Mesendoderm (in vitro differentiated cells): ENCODE measurements around the gene GALK2.

Experiments used
- DNase-seq: peaks from one replicate; pipeline ENCODE4 v3.0.0; 2013
- H2AK5ac ChIP-seq: 2 replicates; pipeline ENCODE4 v1.6.1; 2013; ENCODE audit warnings: low read length, inconsistent platforms
- H2BK120ac ChIP-seq: 2 replicates; pipeline ENCODE4 v1.6.1; 2013; ENCODE audit warnings: low read depth, mild to moderate bottlenecking, low read length, moderate library complexity, mixed read lengths
- H2BK15ac ChIP-seq: replicated peaks from 2 replicates; pipeline ENCODE4 v1.6.1; 2013; ENCODE audit warnings: low read depth, mild to moderate bottlenecking, moderate library complexity
- H2BK5ac ChIP-seq: 2 replicates; pipeline ENCODE4 v1.6.1; 2013; ENCODE audit warnings: low read length, inconsistent platforms
- H3K18ac ChIP-seq: 2 replicates; pipeline ENCODE4 v1.6.1; 2013; ENCODE audit warnings: mild to moderate bottlenecking, low read length, mixed read lengths
- H3K23ac ChIP-seq: one replicate; pipeline ENCODE4 v1.6.1; 2013; ENCODE audit warnings: low read length
- H3K27ac ChIP-seq: 2 replicates; pipeline ENCODE4 v1.5.1; 2013; ENCODE audit warnings: low read depth, mild to moderate bottlenecking, inconsistent platforms, low read length, moderate library complexity
- H3K27me3 ChIP-seq: 2 replicates; pipeline ENCODE4 v1.6.1; 2013; ENCODE audit warnings: low read length, control low read depth, mild to moderate bottlenecking, inconsistent platforms; ENCODE audit not compliant: insufficient read depth, poor library complexity
- H3K36me3 ChIP-seq: 2 replicates; pipeline ENCODE4 v1.6.1; 2013; ENCODE audit warnings: low read length, inconsistent platforms; ENCODE audit not compliant: control insufficient read depth, insufficient read depth
- H3K4ac ChIP-seq: one replicate; pipeline ENCODE4 v1.6.1; 2013; ENCODE audit warnings: low read depth, mild to moderate bottlenecking, low read length, moderate library complexity
- H3K4me1 ChIP-seq: 2 replicates; pipeline ENCODE4 v1.6.1; 2013; ENCODE audit warnings: low read depth, low read length, inconsistent platforms; ENCODE audit not compliant: control insufficient read depth
- H3K4me2 ChIP-seq: 2 replicates; pipeline ENCODE4 v1.6.1; 2013; ENCODE audit warnings: low read length
- H3K4me3 ChIP-seq: 2 replicates; pipeline ENCODE4 v1.5.1; 2013; ENCODE audit warnings: mild to moderate bottlenecking, low read length
- H3K56ac ChIP-seq: one replicate; pipeline ENCODE4 v1.6.1; 2013; ENCODE audit warnings: low read length
- H3K79me1 ChIP-seq: 2 replicates; pipeline ENCODE4 v1.6.1; 2013; ENCODE audit warnings: low read length, inconsistent platforms
- H3K79me2 ChIP-seq: 2 replicates; pipeline ENCODE4 v1.6.1; 2013; ENCODE audit warnings: mild to moderate bottlenecking, low read length; ENCODE audit not compliant: control insufficient read depth, insufficient read depth
- H3K9ac ChIP-seq: 2 replicates; pipeline ENCODE4 v1.6.1; 2013; ENCODE audit warnings: low read length, inconsistent platforms
- H4K5ac ChIP-seq: one replicate; pipeline ENCODE4 v1.6.1; 2013; ENCODE audit warnings: low read length
- H4K8ac ChIP-seq: one replicate; pipeline ENCODE4 v1.6.1; 2013; ENCODE audit warnings: low read depth, mild to moderate bottlenecking, control low read depth, low read length, moderate library complexity
- WGBS: extraction: QIAGEN DNeasy Blood & Tissue Kit; methylation state at CpG from one replicate; pipeline ENCODE4 v1.1.7; 2013; ENCODE audit warnings: low lambda C conversion rate, missing lambda C conversion rate; ENCODE audit not compliant: insufficient coverage; ENCODE audit errors: extremely low coverage; 5-methylcytosine and 5-hydroxymethylcytosine counted together

GALK2 gene

GRCh38 chr15:49288391-49288790 lies 118.3 kb downstream of the GALK2 start:
- H2BK5ac ChIP-seq: no peak overlapping the region
- DNase-seq: no peak
- no peak overlapping the region for H3K9ac ChIP-seq
- H3K4ac ChIP-seq: no peak overlapping the region
- H3K23ac ChIP-seq: no peak overlapping the region
- no peak overlapping the region for H3K4me3 ChIP-seq
- H3K56ac ChIP-seq: no peak overlapping the region
- WGBS: no CpG with 5 or more reads among the region's 2 CpGs
- H3K79me2 ChIP-seq: no peaks in the 10 kb centered on the region
- no peak overlapping the region for H4K5ac ChIP-seq
- H2BK15ac ChIP-seq: no peak overlapping the region
- H3K27me3 ChIP-seq: no peaks in the 10 kb centered on the region
- no peaks in the 10 kb centered on the region for H3K36me3 ChIP-seq
- H2BK120ac ChIP-seq: no peak overlapping the region
- H3K4me2 ChIP-seq: no peak overlapping the region
- no peak overlapping the region for H4K8ac ChIP-seq
- no peaks in the 10 kb centered on the region for H3K4me1 ChIP-seq
- H3K18ac ChIP-seq: no peak overlapping the region
- no peak overlapping the region for H3K27ac ChIP-seq
- H3K79me1 ChIP-seq: no peaks in the 10 kb centered on the region
- no peak overlapping the region for H2AK5ac ChIP-seq

- no peak overlapping the region for H2BK120ac ChIP-seq
- no peak overlapping the region for H3K4me2 ChIP-seq
- H3K27me3 ChIP-seq: no peaks in the 10 kb centered on the region
- no peaks in the 10 kb centered on the region for H3K79me1 ChIP-seq
- no peak overlapping the region for H2BK15ac ChIP-seq
- no peak overlapping the region for H3K23ac ChIP-seq
- H3K4ac ChIP-seq: no peak overlapping the region
- no peak for DNase-seq
- H3K4me3 ChIP-seq: no peak overlapping the region
- no peak overlapping the region for H3K9ac ChIP-seq
- no peak overlapping the region for H2BK5ac ChIP-seq
- no peak overlapping the region for H3K18ac ChIP-seq
- no peaks in the 10 kb centered on the region for H3K36me3 ChIP-seq
- no peak overlapping the region for H3K27ac ChIP-seq
- no peak overlapping the region for H4K5ac ChIP-seq
- H4K8ac ChIP-seq: no peak overlapping the region
- H2AK5ac ChIP-seq: no peak overlapping the region
- no peaks in the 10 kb centered on the region for H3K79me2 ChIP-seq
- no peak overlapping the region for H3K56ac ChIP-seq
- no peaks in the 10 kb centered on the region for H3K4me1 ChIP-seq
- WGBS: no CpG with 5 or more reads among the region's 1 CpG
These were observed 120.1 kb downstream of the GALK2 start for GRCh38 chr15:49290191-49290590.

GRCh38 chr15:49293941-49294340 lies 123.9 kb downstream of the GALK2 start:
- H3K23ac ChIP-seq: no peak overlapping the region
- no peak overlapping the region for H4K8ac ChIP-seq
- H3K79me2 ChIP-seq: no peaks in the 10 kb centered on the region
- no peaks in the 10 kb centered on the region for H3K4me1 ChIP-seq
- no peaks in the 10 kb centered on the region for H3K27me3 ChIP-seq
- H3K4me2 ChIP-seq: no peak overlapping the region
- no peak overlapping the region for H3K9ac ChIP-seq
- no peak overlapping the region for H3K4ac ChIP-seq
- no peak overlapping the region for H3K27ac ChIP-seq
- H2BK5ac ChIP-seq: no peak overlapping the region
- H3K18ac ChIP-seq: no peak overlapping the region
- H4K5ac ChIP-seq: no peak overlapping the region
- no peaks in the 10 kb centered on the region for H3K36me3 ChIP-seq
- no peak overlapping the region for H2AK5ac ChIP-seq
- H3K56ac ChIP-seq: no peak overlapping the region
- H2BK15ac ChIP-seq: no peak overlapping the region
- H2BK120ac ChIP-seq: no peak overlapping the region
- H3K79me1 ChIP-seq: no peaks in the 10 kb centered on the region
- no peak for DNase-seq
- no peak overlapping the region for H3K4me3 ChIP-seq

- H3K4me2 ChIP-seq: no peak overlapping the region
- H4K5ac ChIP-seq: no peak overlapping the region
- H4K8ac ChIP-seq: no peak overlapping the region
- no peak overlapping the region for H3K4ac ChIP-seq
- H2BK120ac ChIP-seq: no peak overlapping the region
- no peak overlapping the region for H3K4me3 ChIP-seq
- H3K27me3 ChIP-seq: no peaks in the 10 kb centered on the region
- no peak overlapping the region for H2BK15ac ChIP-seq
- no peak overlapping the region for H2AK5ac ChIP-seq
- no peaks in the 10 kb centered on the region for H3K4me1 ChIP-seq
- no peaks in the 10 kb centered on the region for H3K79me2 ChIP-seq
- H3K79me1 ChIP-seq: no peaks in the 10 kb centered on the region
- H2BK5ac ChIP-seq: no peak overlapping the region
- no peak overlapping the region for H3K56ac ChIP-seq
- no CpG with 5 or more reads among the region's 1 CpG for WGBS
- no peaks in the 10 kb centered on the region for H3K36me3 ChIP-seq
- H3K9ac ChIP-seq: no peak overlapping the region
- no peak overlapping the region for H3K23ac ChIP-seq
- no peak for DNase-seq
- H3K18ac ChIP-seq: no peak overlapping the region
- H3K27ac ChIP-seq: no peak overlapping the region
These were observed 126.2 kb downstream of the GALK2 start for GRCh38 chr15:49296258-49296657.

GRCh38 chr15:49297584-49297983 lies 127.5 kb downstream of the GALK2 start:
- Histone ChIP-seq H3K79me1 (no peaks in the 10 kb centered on the region), H3K9ac (no peak overlapping the region), H2AK5ac (no peak overlapping the region), H3K27ac (no peak overlapping the region), H2BK5ac (no peak overlapping the region), H3K18ac (no peak overlapping the region), H3K36me3 (no peaks in the 10 kb centered on the region), H3K56ac (no peak overlapping the region), H3K79me2 (no peaks in the 10 kb centered on the region), H2BK120ac (no peak overlapping the region), H3K27me3 (no peaks in the 10 kb centered on the region), H3K4ac (no peak overlapping the region), H3K23ac (no peak overlapping the region), H4K5ac (no peak overlapping the region), H3K4me2 (no peak overlapping the region), H3K4me3 (no peak overlapping the region), H2BK15ac (no peak overlapping the region), H3K4me1 (no peaks in the 10 kb centered on the region), H4K8ac (no peak overlapping the region)
- no CpG with 5 or more reads among the region's 1 CpG for WGBS
- no peak for DNase-seq

- H4K5ac ChIP-seq: no peak overlapping the region
- no CpG with 5 or more reads among the region's 3 CpGs for WGBS
- no peak overlapping the region for H2BK120ac ChIP-seq
- no peaks in the 10 kb centered on the region for H3K79me2 ChIP-seq
- no peak for DNase-seq
- no peak overlapping the region for H3K27ac ChIP-seq
- no peak overlapping the region for H3K4ac ChIP-seq
- H3K36me3 ChIP-seq: no peaks in the 10 kb centered on the region
- no peak overlapping the region for H2AK5ac ChIP-seq
- no peak overlapping the region for H2BK5ac ChIP-seq
- H3K79me1 ChIP-seq: no peaks in the 10 kb centered on the region
- no peak overlapping the region for H3K4me2 ChIP-seq
- H4K8ac ChIP-seq: no peak overlapping the region
- H3K27me3 ChIP-seq: no peaks in the 10 kb centered on the region
- H3K4me3 ChIP-seq: no peak overlapping the region
- H3K56ac ChIP-seq: no peak overlapping the region
- no peaks in the 10 kb centered on the region for H3K4me1 ChIP-seq
- H3K9ac ChIP-seq: no peak overlapping the region
- no peak overlapping the region for H2BK15ac ChIP-seq
- H3K18ac ChIP-seq: no peak overlapping the region
- H3K23ac ChIP-seq: no peak overlapping the region
These were observed 130.8 kb downstream of the GALK2 start for GRCh38 chr15:49300856-49301255.
